Left lung (tissue), 10 donors: Measurements from ENCODE around the gene NECTIN1. TPM values are rescaled to one million over a fixed set of nuclear protein-coding genes. Genes with fewer than 3 reads are reported as not detected.
A peak's percentile ranks its signal among the peaks of the same experiment; 100 is the strongest.

Source experiments
- ATAC-seq: fragments of 200-7000 bp; cut with Tn5 transposase; one replicate; pipeline ENCODE4 v1.9.1; 2020; ENCODE audit warnings: moderate library complexity
- DNase-seq, 4 donors: peaks; one replicate each; pipeline ENCODE4 v3.0.0-alpha.2; 2013 to 2020
- H3K27ac ChIP-seq, 2 donors: fragments of 200-600 bp; sonication (generic) in 1 of 2; one replicate each; pipeline versions ENCODE4 v1.5.0 to v1.8.0; 2020 to 2021
- H3K27me3 ChIP-seq, 2 donors: fragments of 200-600 bp; sonication (generic) in 1 of 2; one replicate each; pipeline versions ENCODE4 v1.5.0 to v1.8.0; 2020 to 2021
- H3K36me3 ChIP-seq, 2 donors: fragments of 200-600 bp; sonication (generic) in 1 of 2; one replicate each; pipeline versions ENCODE4 v1.5.0 to v1.8.0; 2020 to 2021
- H3K4me1 ChIP-seq, 2 donors: fragments of 200-600 bp; one replicate each; pipeline ENCODE4 v1.8.0; 2021
- H3K4me3 ChIP-seq, 2 donors: fragments of 200-600 bp; sonication (generic) in 1 of 2; one replicate each; pipeline versions ENCODE4 v1.5.0 to v1.8.0; 2020 to 2021; ENCODE audit warnings: mild to moderate bottlenecking in 1 of 2
- H3K9me3 ChIP-seq, 2 donors: fragments of 200-600 bp; sonication (generic) in 1 of 2; one replicate each; pipeline versions ENCODE4 v1.5.0 to v1.8.0; 2020 to 2021
- CTCF ChIP-seq, 2 donors: fragments of 200-600 bp; sonication (generic) in 1 of 2; IDR thresholded peaks; one replicate each; pipeline versions ENCODE4 v1.5.0 to v1.8.0; 2021; ENCODE audit warnings: antibody characterized with exemption in 2 of 2
- intact Hi-C, 2 donors: fragments of 100-400 bp; cut with DNase I; formaldehyde crosslinking; loops; one replicate each; pipeline versions ENCODE4 v1.11.2 to v1.14.2; 2022
- polyA plus RNA-seq, 6 donors: library from polyadenylated mRNA; unstranded; fragments of 120-200 nt; gene quantifications; one replicate each; pipeline ENCODE4 v1.2.1, GENCODE V29; 2013; ENCODE audit not compliant: insufficient read length in 6 of 6
- total RNA-seq, 2 donors: library from RNA; stranded (reverse); fragmentation: NEBNext Ultra II Directional; extraction: Animal tissue kit (Norgen Biotek cat#: 25700); gene quantifications; one replicate each; pipeline ENCODE4 v1.2.1, GENCODE V29; 2021
- donor health status: DM: no; HTN: yes; CAD: no.
- donor health status: DM: no; HTN: no; CAD: no.

NECTIN1 gene
- total and polyA plus RNA-seq, 8 donors: 13.0 to 21.1 (median 15.9) TPM

- intact Hi-C loops: no loop called here
- Histone ChIP-seq H3K4me3 (no peak overlapping the region), H3K27me3 (no peaks in the 10 kb centered on the region), H3K9me3 (no peaks in the 10 kb centered on the region), H3K27ac (no peak overlapping the region), H3K4me1 (peaks cover 0 to 25% of the 10 kb centered on the region in 2 donors), H3K36me3 (no peaks in the 10 kb centered on the region)
- DNase-seq (peak in 2 of 4 donors; percentile 67 to 88), ATAC-seq (peak; percentile 55)
- TF ChIP-seq CTCF (IDR thresholded peaks at IDR 0.05): no peak
Observed at GRCh38 chr11:119709638-119710346, 19.2 kb downstream of the NECTIN1 start.

GRCh38 chr11:119709171-119709570, 19.8 kb downstream of the NECTIN1 start:
- no peak overlapping the region for H3K4me3 ChIP-seq
- H3K27ac ChIP-seq: no peak overlapping the region
- no peak for DNase-seq
- H3K9me3 ChIP-seq: no peaks in the 10 kb centered on the region
- no peaks in the 10 kb centered on the region for H3K36me3 ChIP-seq
- no peak for ATAC-seq
- H3K27me3 ChIP-seq: no peaks in the 10 kb centered on the region
- H3K4me1 ChIP-seq: peaks cover 0 to 25% of the 10 kb centered on the region in 2 donors
- TF ChIP-seq CTCF (IDR thresholded peaks at IDR 0.05): no peak
- intact Hi-C loops: no loop called here

GRCh38 chr11:119708384-119708783, 20.6 kb downstream of the NECTIN1 start:
- DNase-seq: no peak
- Histone ChIP-seq H3K27ac (no peak overlapping the region), H3K4me1 (peaks cover 0 to 19% of the 10 kb centered on the region in 2 donors), H3K9me3 (no peaks in the 10 kb centered on the region), H3K27me3 (no peaks in the 10 kb centered on the region), H3K36me3 (no peaks in the 10 kb centered on the region), H3K4me3 (no peak overlapping the region)
- ATAC-seq: no peak
- intact Hi-C loops: no loop called here
- no peak for TF ChIP-seq CTCF (IDR thresholded peaks at IDR 0.05)

- intact Hi-C loops: no loop called here
- Histone ChIP-seq H3K27ac (no peak overlapping the region), H3K9me3 (no peaks in the 10 kb centered on the region), H3K4me3 (no peak overlapping the region), H3K4me1 (peaks cover 0 to 5% of the 10 kb centered on the region in 2 donors), H3K36me3 (no peaks in the 10 kb centered on the region), H3K27me3 (no peaks in the 10 kb centered on the region)
- DNase-seq: no peak
- ATAC-seq: no peak
- TF ChIP-seq CTCF (IDR thresholded peaks at IDR 0.05): no peak
Observed at GRCh38 chr11:119706887-119707286, 22.1 kb downstream of the NECTIN1 start.

GRCh38 chr11:119706029-119706428, 23.0 kb downstream of the NECTIN1 start:
- no peak overlapping the region for H3K27ac ChIP-seq
- TF ChIP-seq CTCF (IDR thresholded peaks at IDR 0.05): no peak
- H3K4me3 ChIP-seq: no peak overlapping the region
- no peaks in the 10 kb centered on the region for H3K36me3 ChIP-seq
- H3K4me1 ChIP-seq: peaks cover 0 to 8% of the 10 kb centered on the region in 2 donors
- no peaks in the 10 kb centered on the region for H3K27me3 ChIP-seq
- DNase-seq (peak in 1 of 4 donors; percentile 9), ATAC-seq (no peak)
- intact Hi-C loops: no loop called here
- H3K9me3 ChIP-seq: no peaks in the 10 kb centered on the region
